ENCODE measurements around the gene C19orf47.

The C19orf47 gene

GRCh38 chr19:40283414-40284250 lies 64.6 kb downstream of the C19orf47 start:
- no peak for DNase-seq

GRCh38 chr19:40282920-40283319 lies 65.3 kb downstream of the C19orf47 start:
- DNase-seq = no peak

- no peak for DNase-seq
Observed at GRCh38 chr19:40282209-40282580, 66.0 kb downstream of the C19orf47 start.

- no peak for DNase-seq
Observed at GRCh38 chr19:40281381-40282208, 66.6 kb downstream of the C19orf47 start.

- peak in 1 of 56 donors; percentile 15 for DNase-seq
Observed at GRCh38 chr19:40280608-40281221, 67.5 kb downstream of the C19orf47 start.

GRCh38 chr19:40279761-40280607 lies 68.2 kb downstream of the C19orf47 start:
- no peak for DNase-seq

- DNase-seq = peak in 38 of 56 donors; percentile 15 to 78 (median 38)
Observed at GRCh38 chr19:40279120-40279551, 69.1 kb downstream of the C19orf47 start.

GRCh38 chr19:40278361-40279035 lies 69.7 kb downstream of the C19orf47 start:
- DNase-seq = no peak

- no peak for DNase-seq
Observed at GRCh38 chr19:40277356-40278059, 70.7 kb downstream of the C19orf47 start.

GRCh38 chr19:40274585-40275544 lies 73.3 kb downstream of the C19orf47 start:
- peak in 6 of 56 donors; percentile 13 to 44 (median 27) for DNase-seq

GRCh38 chr19:40273469-40274360 lies 74.5 kb downstream of the C19orf47 start:
- DNase-seq = peak in 8 of 56 donors; percentile 14 to 54 (median 35)

GRCh38 chr19:40272261-40272660 lies 75.9 kb downstream of the C19orf47 start:
- no peak for DNase-seq

GRCh38 chr19:40271706-40272105 lies 76.5 kb downstream of the C19orf47 start:
- DNase-seq = no peak

- no peak for DNase-seq
Observed at GRCh38 chr19:40270362-40271089, 77.7 kb downstream of the C19orf47 start.
